PC-3 (cell line): ENCODE results near the gene EXOSC7.

Experiments
- CTCF ChIP-seq: fragments of 300-600 bp; sonication (generic); conservative IDR thresholded peaks from 2 replicates; pipeline ENCODE4 v1.5.1; 2017; ENCODE audit warnings: antibody characterized with exemption, low read depth, mild to moderate bottlenecking, low read length
- EZH2 ChIP-seq: fragments of 300-600 bp; sonication (generic); IDR thresholded peaks from one replicate; pipeline ENCODE4 v1.6.1; 2017; ENCODE audit warnings: antibody characterized with exemption, mild to moderate bottlenecking, low read length; ENCODE audit not compliant: unreplicated experiment
- EZH2phosphoT487 ChIP-seq: fragments of 300-600 bp; sonication (generic); IDR thresholded peaks from 2 replicates; pipeline ENCODE4 v1.6.1; 2018; ENCODE audit warnings: mild to moderate bottlenecking, antibody characterized with exemption, low read length, borderline replicate concordance

DNA sequence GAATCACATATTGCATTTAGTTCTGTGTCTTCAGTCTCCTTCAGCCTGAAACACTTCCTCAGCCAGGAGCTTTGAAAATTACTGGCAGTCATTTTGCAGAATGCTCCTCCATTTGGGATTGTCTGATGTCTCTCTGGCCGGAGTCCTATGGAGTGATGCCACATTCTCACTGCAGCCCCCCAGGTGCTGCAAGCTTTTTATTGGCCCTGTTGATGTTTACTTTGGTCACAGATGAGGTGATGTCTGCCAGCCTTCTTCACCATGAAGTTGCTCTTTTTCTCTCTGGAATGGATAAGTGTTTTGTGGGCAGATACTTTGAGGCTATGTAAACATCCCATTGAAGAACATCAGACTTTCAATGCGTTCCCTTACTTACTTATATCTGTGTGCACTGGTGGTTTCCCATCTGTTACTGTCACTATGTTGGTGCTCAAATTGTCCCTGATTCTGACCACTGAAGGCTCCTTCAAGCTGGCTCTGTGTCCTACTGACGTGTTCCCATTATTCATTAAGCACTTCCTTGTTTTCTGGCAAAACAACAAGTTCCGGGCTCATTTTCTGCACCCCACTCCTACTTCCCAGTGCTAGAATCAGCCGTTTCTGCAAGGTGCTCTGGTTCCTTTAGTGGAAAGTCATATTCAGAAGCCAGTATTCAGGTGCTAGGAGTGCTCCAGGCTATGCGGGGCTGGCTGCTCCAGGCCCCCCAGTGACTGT is 48.7 kb downstream of the EXOSC7 start:
- TF ChIP-seq CTCF (no peak), EZH2 (no peak), EZH2phosphoT487 (no peak)
